DMS79 treated with DMSO at 0.1 percent for 48 hours (cell line): ENCODE measurements around the gene CPNE7.

Source experiments
- DNase-seq: peaks from one replicate; lab custom pipeline; 2025; lab: John Stamatoyannopoulos, UW

Gene CPNE7

GRCh38 chr16:89549007-89549700, 26.4 kb upstream of the CPNE7 start:
- DNase-seq, result no peak

DNA sequence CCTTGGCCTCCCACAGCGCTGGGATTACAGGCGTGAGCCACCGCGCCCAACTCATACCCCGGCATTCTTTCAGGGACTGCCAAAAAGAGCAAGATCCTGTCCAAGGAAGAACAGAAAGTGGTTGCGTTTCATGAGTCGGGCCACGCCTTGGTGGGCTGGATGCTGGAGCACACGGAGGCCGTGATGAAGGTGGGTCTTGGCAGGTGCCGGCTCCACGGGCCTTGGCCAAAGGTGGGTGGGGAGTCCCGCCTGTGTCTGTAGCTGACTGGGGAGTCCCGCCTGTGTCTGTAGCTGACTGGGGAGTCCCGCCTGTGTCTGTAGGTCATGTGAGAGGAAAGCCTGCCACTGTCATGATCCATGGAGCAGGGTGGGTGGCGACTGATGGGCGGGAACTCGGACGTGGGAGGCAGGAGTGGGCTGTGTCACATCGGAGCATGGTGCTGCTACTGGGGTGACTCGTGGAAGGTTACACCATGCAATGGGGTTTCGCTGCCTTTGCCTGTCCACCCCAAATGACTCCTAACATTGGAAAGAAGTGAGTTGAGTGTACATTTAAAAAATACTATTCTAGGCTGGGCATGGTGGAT, 25.0 kb upstream of the CPNE7 start:
- no peak for DNase-seq

- no peak for DNase-seq
Measured at GRCh38 chr16:89552329-89552728, 23.2 kb upstream of the CPNE7 start.

DNA sequence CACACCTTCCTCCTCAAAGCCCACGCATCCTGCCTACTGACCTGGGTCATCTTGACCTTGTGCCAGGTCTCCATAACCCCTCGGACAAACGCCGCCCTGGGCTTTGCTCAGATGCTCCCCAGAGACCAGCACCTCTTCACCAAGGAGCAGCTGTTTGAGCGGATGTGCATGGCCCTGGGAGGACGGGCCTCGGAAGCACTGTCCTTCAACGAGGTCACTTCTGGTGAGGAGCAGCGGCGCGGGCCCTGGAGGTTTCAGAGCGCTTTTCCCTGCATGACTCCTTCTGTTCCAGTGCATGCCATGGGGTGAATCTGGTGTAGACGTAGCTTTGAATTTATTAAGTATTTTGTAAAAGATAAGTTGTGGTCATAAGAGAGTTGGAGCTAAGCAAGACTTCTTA, 22.6 kb upstream of the CPNE7 start:
- no peak for DNase-seq

GRCh38 chr16:89553733-89554132, 21.8 kb upstream of the CPNE7 start:
- no peak for DNase-seq

GRCh38 chr16:89554343-89554742, 21.2 kb upstream of the CPNE7 start:
- no peak for DNase-seq

GRCh38 chr16:89555265-89555664, 20.3 kb upstream of the CPNE7 start:
- DNase-seq, result no peak

DNA sequence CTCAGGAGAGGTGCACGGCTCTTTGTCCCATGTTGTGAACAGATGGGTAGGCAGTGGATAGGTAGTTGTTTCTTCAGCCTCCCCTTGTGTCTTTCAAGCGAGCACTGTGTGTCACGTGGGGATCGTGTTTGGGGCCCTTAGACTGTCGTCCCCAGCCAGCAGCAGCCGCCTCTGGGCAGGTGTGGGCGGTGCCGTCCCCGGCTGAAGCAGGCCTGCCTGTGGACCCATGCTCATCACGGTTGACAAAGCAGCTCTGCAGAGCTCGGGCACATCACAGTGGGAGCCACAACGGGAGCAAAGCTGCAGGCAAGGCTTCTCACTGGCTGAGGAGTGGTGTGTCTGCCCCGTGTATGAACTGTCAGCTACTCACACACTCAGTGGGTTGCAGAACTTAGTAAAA, 19.8 kb upstream of the CPNE7 start:
- DNase-seq, result no peak

GRCh38 chr16:89556750-89557689, 18.5 kb upstream of the CPNE7 start:
- DNase-seq, result no peak

DNA sequence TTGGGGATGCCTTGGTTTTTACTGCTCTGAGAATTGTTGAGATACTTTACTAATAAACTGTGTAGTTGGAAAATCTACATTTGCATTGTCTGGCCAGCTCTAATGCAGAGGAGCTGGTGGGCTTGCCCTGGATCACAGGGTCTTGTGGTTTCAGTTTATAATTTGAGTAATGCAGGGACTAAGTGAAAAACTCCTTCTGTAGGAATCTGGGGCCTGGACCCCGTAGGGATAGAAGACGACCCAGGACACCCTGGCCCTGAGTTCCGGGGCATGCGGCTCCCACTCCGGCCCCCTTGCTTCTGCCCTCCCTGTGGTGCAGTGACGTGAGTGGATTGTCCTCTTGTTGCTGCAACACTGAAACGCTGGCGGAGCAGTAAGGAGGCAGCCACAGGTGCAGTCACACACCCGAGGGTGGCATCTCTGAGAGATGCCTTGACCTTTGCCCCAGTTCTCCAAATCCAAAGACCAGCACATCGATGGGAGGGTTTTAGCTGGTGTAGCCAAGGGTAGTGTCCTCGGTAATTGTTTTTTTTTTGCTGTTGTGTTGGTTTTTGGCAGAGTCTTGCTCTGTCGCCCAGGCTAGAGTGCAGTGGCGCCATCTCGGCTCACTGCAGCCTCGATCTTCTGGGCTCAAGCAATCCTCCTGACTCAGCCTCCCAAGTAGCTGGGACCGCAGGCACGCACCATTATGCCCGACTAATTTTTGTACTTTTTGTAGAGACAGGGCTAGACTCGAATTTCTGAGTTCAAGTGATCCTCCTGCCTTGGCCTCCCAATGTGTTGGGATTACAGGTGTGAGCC, 17.7 kb upstream of the CPNE7 start:
- no peak for DNase-seq

GRCh38 chr16:89560378-89561141, 15.0 kb upstream of the CPNE7 start, which contains the start of gene RPL13:
RPL13 (plus strand) TSS chr16:89560682; CDS start chr16:89560960, 278 bp downstream.
- DNase-seq, result peak; percentile 76

GRCh38 chr16:89561142-89561883, 14.2 kb upstream of the CPNE7 start:
- no peak for DNase-seq

DNA sequence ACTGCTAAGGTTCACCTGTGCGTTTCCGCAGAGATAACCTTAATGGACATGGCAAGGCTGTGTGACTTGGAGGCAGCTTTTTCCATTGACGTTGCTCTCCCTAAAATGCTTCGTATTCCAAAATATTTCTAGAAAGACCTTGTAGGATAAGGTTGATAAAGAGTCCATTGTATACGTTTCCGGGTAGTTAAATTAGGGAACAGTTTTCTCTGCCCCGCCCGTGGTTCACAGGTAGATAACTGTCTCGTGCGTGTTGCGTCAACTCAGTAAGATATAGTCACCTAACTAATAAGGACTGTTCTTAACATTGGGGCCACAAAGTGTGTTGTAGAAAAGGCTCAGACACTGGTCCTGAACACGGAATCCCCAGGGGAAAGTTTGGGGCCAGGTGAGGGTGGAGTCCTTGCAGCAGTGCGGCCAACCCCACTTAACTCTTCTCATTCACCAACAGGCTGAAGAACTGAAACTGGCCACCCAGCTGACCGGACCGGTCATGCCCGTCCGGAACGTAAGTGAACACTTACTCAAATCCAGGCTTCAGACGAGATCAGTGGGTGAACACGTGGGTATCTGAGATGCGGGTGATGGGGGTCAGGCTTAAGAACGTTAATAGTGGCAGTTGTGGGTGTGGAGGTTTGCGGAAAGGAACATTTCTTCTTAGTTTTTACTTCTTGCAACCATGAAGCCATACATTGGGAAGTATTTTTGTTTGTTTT, 13.5 kb upstream of the CPNE7 start:
- no peak for DNase-seq

- no peak for DNase-seq
Measured at GRCh38 chr16:89562939-89563338, 12.6 kb upstream of the CPNE7 start.

- DNase-seq, result no peak
Measured at GRCh38 chr16:89563639-89564392, 11.7 kb upstream of the CPNE7 start.

GRCh38 chr16:89564476-89565255, 10.9 kb upstream of the CPNE7 start:
- DNase-seq, result no peak

DNA sequence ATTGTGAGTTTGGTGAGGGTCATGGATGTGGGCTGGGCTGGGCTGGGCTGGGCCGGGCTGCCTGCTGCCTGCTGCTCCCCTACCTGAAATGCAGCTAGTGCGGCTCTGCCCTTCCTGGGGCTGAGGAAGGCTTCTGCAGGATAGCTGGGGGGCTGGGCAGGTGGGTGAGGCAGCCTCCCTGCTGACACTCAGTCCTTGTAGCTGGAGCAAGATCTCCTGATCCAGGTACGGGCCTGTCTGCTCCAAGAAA, 10.4 kb upstream of the CPNE7 start:
- no peak for DNase-seq

GRCh38 chr16:89565506-89566372, 9.8 kb upstream of the CPNE7 start:
- DNase-seq, result no peak
